ENCODE results near the gene IRF8. TPM values are rescaled to one million over a fixed set of nuclear protein-coding genes. Genes with fewer than 3 reads are reported as not detected.

IRF8 gene
- total RNA-seq, 3 donors from 2014 or later: 16.7 to 121 (median 20.2) TPM

- H3K27ac ChIP-seq: no peak overlapping the region
- DNase-seq (ENCODE audit: low spot score in 2 of 2): no peak
- H3K4me3 ChIP-seq: no peak overlapping the region
- H3K9me3 ChIP-seq: no peaks in the 10 kb centered on the region
- peaks cover 0 to 5% of the 10 kb centered on the region in 2 donors for H3K27me3 ChIP-seq
- H3K36me3 ChIP-seq: no peaks in the 10 kb centered on the region
- TF ChIP-seq POLR2AphosphoS5 (IDR thresholded peaks at IDR 0.05): no peak
- no peak for TF ChIP-seq POLR2A (IDR thresholded peaks at IDR 0.05)
- no peak for TF ChIP-seq CTCF (IDR thresholded peaks at IDR 0.05)
- intact Hi-C loops (cut with DNase I; ENCODE audit: low total_unique reads): no loop called here
- H3K4me1 ChIP-seq: no peaks in the 10 kb centered on the region
These were observed 20.6 kb upstream of the IRF8 start for GRCh38 chr16:85878407-85878806.

- Histone ChIP-seq H3K4me3 (no peak overlapping the region), H3K27me3 (peaks cover 0 to 6% of the 10 kb centered on the region in 2 donors), H3K9me3 (no peaks in the 10 kb centered on the region), H3K36me3 (no peaks in the 10 kb centered on the region), H3K4me1 (no peaks in the 10 kb centered on the region), H3K27ac (no peak overlapping the region)
- DNase-seq (ENCODE audit: low spot score in 2 of 2): no peak
- intact Hi-C loops (cut with DNase I; ENCODE audit: low total_unique reads): no loop called here
- TF ChIP-seq CTCF (IDR thresholded peaks at IDR 0.05) (no peak), POLR2AphosphoS5 (IDR thresholded peaks at IDR 0.05) (no peak), POLR2A (IDR thresholded peaks at IDR 0.05) (no peak)
These were observed 20.1 kb upstream of the IRF8 start for GRCh38 chr16:85878875-85879274.

- H3K9me3 ChIP-seq: no peaks in the 10 kb centered on the region
- no peak for DNase-seq (ENCODE audit: low spot score in 2 of 2)
- no peak overlapping the region for H3K4me3 ChIP-seq
- no peak for TF ChIP-seq POLR2A (IDR thresholded peaks at IDR 0.05)
- no peak for TF ChIP-seq POLR2AphosphoS5 (IDR thresholded peaks at IDR 0.05)
- TF ChIP-seq CTCF (IDR thresholded peaks at IDR 0.05): no peak
- no peaks in the 10 kb centered on the region for H3K4me1 ChIP-seq
- peaks cover 0 to 13% of the 10 kb centered on the region in 2 donors for H3K27me3 ChIP-seq
- H3K27ac ChIP-seq: no peak overlapping the region
- no peaks in the 10 kb centered on the region for H3K36me3 ChIP-seq
- intact Hi-C loops (cut with DNase I; ENCODE audit: low total_unique reads): no loop called here
These were observed 19.4 kb upstream of the IRF8 start for GRCh38 chr16:85879549-85879948.

GRCh38 chr16:85879975-85880831 lies 18.8 kb upstream of the IRF8 start:
- Histone ChIP-seq H3K27me3 (peaks cover 0 to 19% of the 10 kb centered on the region in 2 donors), H3K36me3 (no peaks in the 10 kb centered on the region), H3K4me1 (no peaks in the 10 kb centered on the region), H3K4me3 (no peak overlapping the region), H3K9me3 (no peaks in the 10 kb centered on the region), H3K27ac (no peak overlapping the region)
- intact Hi-C loops (cut with DNase I; ENCODE audit: low total_unique reads): no loop called here
- TF ChIP-seq POLR2AphosphoS5 (IDR thresholded peaks at IDR 0.05): no peak
- TF ChIP-seq CTCF (IDR thresholded peaks at IDR 0.05): no peak
- no peak for DNase-seq (ENCODE audit: low spot score in 2 of 2)

GRCh38 chr16:85880861-85881260 lies 18.1 kb upstream of the IRF8 start:
- H3K36me3 ChIP-seq: no peaks in the 10 kb centered on the region
- no peaks in the 10 kb centered on the region for H3K4me1 ChIP-seq
- no peak overlapping the region for H3K4me3 ChIP-seq
- TF ChIP-seq POLR2AphosphoS5 (IDR thresholded peaks at IDR 0.05): no peak
- TF ChIP-seq CTCF (IDR thresholded peaks at IDR 0.05): no peak
- no peak overlapping the region for H3K27ac ChIP-seq
- no peak for DNase-seq (ENCODE audit: low spot score in 2 of 2)
- H3K27me3 ChIP-seq: peaks cover 0 to 24% of the 10 kb centered on the region in 2 donors
- no peaks in the 10 kb centered on the region for H3K9me3 ChIP-seq
- intact Hi-C loops (cut with DNase I; ENCODE audit: low total_unique reads): no loop called here
